ENCODE data around the gene PPIL6. TPM values are rescaled to one million over a fixed set of nuclear protein-coding genes. Genes with fewer than 3 reads are reported as not detected.
A peak's percentile ranks its signal among the peaks of the same experiment; 100 is the strongest.

PPIL6 gene
- total RNA-seq, 1 donor from 2014 or later = 3.9 TPM

DNA sequence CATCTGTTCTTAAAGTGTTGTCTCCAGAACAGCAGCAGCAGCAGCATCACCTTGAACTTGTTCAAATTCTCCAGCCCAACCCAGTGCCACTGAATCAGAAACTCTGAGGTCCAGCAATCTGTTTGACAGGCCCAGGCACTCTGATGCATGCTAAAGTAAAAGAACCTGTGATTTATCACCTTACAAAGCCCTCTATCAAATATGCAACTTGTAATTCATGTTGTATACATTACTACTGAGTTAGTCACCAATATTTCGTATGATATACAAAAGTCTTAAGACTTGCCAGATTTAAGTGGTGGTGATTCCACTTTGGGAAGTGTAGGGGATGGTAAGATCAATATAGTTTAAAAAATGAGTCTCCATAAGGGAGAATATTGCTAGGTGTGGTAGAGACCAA is 52.2 kb downstream of the PPIL6 start:
- H3K27ac ChIP-seq (replicated peaks) = no peak overlapping the region
- peaks cover 35% of the 10 kb centered on the region for H3K4me1 ChIP-seq
- H3K9me3 ChIP-seq (replicated peaks) = no peaks in the 10 kb centered on the region
- TF ChIP-seq, protein P1, sequence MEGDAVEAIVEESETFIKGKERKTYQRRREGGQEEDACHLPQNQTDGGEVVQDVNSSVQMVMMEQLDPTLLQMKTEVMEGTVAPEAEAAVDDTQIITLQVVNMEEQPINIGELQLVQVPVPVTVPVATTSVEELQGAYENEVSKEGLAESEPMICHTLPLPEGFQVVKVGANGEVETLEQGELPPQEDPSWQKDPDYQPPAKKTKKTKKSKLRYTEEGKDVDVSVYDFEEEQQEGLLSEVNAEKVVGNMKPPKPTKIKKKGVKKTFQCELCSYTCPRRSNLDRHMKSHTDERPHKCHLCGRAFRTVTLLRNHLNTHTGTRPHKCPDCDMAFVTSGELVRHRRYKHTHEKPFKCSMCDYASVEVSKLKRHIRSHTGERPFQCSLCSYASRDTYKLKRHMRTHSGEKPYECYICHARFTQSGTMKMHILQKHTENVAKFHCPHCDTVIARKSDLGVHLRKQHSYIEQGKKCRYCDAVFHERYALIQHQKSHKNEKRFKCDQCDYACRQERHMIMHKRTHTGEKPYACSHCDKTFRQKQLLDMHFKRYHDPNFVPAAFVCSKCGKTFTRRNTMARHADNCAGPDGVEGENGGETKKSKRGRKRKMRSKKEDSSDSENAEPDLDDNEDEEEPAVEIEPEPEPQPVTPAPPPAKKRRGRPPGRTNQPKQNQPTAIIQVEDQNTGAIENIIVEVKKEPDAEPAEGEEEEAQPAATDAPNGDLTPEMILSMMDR (IDR thresholded peaks at IDR 0.05; ENCODE audit: borderline replicate concordance) = no peak
- H3K36me3 ChIP-seq = no peaks in the 10 kb centered on the region
- no peaks in the 10 kb centered on the region for H3K27me3 ChIP-seq (ENCODE audit: low read depth)
- no peak for DNase-seq
- H3K4me3 ChIP-seq = no peak overlapping the region
- intact Hi-C loops (cut with micrococcal nuclease) = loop anchor here (10.0 kb wide), 1 partner anchor 283 kb away; no protein-coding TSS in a partner anchor

DNA sequence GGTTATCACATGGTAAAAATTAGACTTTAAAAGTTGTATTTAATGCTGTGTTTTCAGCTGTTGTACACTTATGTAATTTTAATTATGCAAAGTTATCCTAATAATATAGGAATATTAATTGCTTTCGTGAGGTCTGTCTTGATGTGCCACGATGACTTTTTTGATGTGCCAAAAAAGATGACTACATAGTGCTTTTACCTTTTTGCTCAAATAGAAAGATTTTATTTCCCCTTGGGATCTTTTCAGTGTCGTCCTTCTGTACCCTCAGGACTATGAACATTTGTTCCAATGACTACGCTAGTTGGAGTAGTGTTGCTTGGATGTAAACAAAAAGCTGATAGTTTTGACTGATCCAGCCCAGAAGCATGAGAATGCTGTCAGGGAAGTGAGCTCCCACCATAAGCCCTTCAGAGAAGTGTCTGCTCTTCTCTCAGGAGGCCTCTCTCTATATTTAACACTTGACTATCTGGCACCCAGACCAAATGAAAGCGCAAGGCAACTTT is 56.9 kb downstream of the PPIL6 start:
- DNase-seq = no peak
- Histone ChIP-seq H3K4me1 (peaks cover 52% of the 10 kb centered on the region), H3K36me3 (peaks cover under 1% of the 10 kb centered on the region), H3K9me3 (replicated peaks) (no peaks in the 10 kb centered on the region), H3K4me3 (peak overlapping the region; percentile 88), H3K27me3 (ENCODE audit: low read depth) (no peaks in the 10 kb centered on the region), H3K27ac (replicated peaks) (peak overlapping the region; percentile 98)
- intact Hi-C loops (cut with micrococcal nuclease) = loop anchor here (10.0 kb wide), 1 partner anchor 279 kb away; no protein-coding TSS in a partner anchor
- TF ChIP-seq, protein P1 (IDR thresholded peaks at IDR 0.05; ENCODE audit: borderline replicate concordance) = peak; percentile 7

DNA sequence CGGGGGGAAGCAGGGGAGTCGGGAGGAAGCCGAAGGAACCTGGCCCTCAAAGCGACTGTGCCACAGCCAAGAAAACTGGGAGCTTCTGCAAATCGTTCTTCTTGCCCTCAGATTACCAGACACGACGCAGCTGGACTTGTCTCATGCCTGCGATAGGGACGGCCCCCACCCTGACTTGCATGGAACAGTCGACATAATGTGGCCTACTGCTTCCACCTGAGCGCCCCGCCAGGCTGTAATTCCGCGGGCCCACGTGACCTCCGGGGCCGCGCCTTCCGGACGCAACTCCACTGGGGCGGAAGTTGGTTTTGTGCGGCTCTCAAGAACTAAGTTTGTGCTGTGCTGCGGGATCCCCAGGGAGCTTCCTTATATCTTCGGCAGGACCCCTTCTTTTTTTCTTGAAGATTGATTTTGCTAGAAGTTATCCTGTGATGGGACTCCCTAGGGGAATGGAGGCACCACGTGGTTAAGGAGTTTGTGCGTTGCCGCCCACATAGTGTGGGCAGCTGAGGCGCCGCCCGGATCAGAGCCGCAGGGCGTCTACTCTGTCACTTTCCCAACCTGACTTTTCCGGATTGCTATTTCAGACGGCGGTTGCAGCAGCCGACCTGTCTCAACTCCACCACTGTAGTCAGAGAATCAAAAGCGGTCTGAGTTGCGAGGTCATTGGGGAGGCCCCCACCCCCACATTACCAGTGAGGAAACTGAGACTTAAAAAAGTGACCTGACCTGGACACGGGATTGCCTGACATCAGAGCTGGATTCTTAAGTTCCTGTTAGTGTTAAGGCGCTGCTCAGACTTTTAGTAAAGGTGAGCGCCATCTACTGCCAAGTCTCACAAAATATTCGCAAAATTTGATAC is 57.6 kb downstream of the PPIL6 start:
- peak; percentile 94 for DNase-seq

DNA sequence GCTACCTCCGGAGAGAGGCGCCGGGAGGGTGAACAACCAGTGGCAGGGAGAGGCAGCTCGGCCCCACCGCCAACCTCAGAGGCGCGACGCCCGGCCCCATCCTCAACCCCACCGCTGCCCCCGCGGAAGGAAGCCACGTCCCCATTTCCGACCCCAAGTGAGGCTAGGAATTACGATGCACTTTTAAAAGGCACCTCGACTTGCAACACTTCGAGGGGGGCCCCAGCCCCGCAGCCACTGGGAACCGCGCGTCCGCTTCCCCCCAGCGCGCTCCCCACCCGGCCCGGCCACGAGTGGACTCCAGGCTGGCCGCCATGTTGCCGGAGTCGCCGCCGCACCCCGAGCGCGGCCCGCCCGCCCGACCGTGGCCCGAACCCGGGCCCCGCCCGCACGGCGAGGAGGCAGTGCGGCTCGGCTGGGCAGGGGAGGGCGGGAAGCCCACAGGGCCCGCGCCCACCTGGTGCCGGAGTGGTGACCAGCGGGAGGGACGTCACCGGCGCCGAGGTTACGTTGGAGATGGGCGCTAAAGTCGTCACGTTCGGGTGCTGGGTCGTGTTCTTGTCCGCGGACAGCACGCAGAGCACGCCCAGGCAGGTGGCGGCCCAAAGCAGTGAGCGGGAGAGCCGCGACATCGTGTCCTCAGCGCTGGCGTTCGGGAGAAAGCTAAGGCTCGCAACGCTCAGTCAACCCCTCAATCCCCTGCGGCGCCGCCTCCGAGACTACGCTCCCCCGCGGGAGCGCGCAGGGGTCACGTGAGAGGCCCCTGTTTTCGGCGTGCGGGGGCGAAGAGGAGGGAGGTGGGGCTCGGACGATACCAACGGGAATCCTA is 58.5 kb downstream of the PPIL6 start, which contains the start of gene CD164:
Gene CD164 (minus strand): TSS at position 721 of the 829 bp plus-strand sequence. CDS start 89 bp downstream, at position 632.
- no peaks in the 10 kb centered on the region for H3K27me3 ChIP-seq (ENCODE audit: low read depth)
- TF ChIP-seq, protein P1 (IDR thresholded peaks at IDR 0.05; ENCODE audit: borderline replicate concordance) = no peak
- H3K27ac ChIP-seq (replicated peaks) = peak within 1 kb of the TSS; percentile 98
- no peaks in the 10 kb centered on the region for H3K9me3 ChIP-seq (replicated peaks)
- intact Hi-C loops (cut with micrococcal nuclease) = loop anchor here (10.0 kb wide), 1 partner anchor 277 kb away; no protein-coding TSS in a partner anchor
- peaks cover 14% of the 10 kb centered on the region for H3K36me3 ChIP-seq
- peak; percentile 94 for DNase-seq
- peak within 1 kb of the TSS; percentile 88 for H3K4me3 ChIP-seq
- H3K4me1 ChIP-seq = peaks cover 65% of the 10 kb centered on the region

More for the DNA sequence above, 57.6 kb downstream of the PPIL6 start:
- intact Hi-C loops (cut with micrococcal nuclease) = loop anchor here (10.0 kb wide), 1 partner anchor 278 kb away; no protein-coding TSS in a partner anchor
- TF ChIP-seq, protein P1 (IDR thresholded peaks at IDR 0.05; ENCODE audit: borderline replicate concordance) = peak; percentile 64
- peaks cover 59% of the 10 kb centered on the region for H3K4me1 ChIP-seq
- H3K4me3 ChIP-seq = peak overlapping the region; percentile 88
- H3K9me3 ChIP-seq (replicated peaks) = no peaks in the 10 kb centered on the region
- H3K27ac ChIP-seq (replicated peaks) = peak overlapping the region; percentile 98
- H3K27me3 ChIP-seq (ENCODE audit: low read depth) = no peaks in the 10 kb centered on the region
- peaks cover 6% of the 10 kb centered on the region for H3K36me3 ChIP-seq

Measured in left ventricle myocardium inferior (tissue), 1 donor.